ENCODE measurements around the gene HHEX. TPM values are rescaled to one million over a fixed set of nuclear protein-coding genes. Genes with fewer than 3 reads are reported as not detected.

HHEX gene
- total RNA-seq, 1 donor from 2014 or later, result not detected

- Mint-ChIP-seq H3K4me1 (ENCODE audit: low read depth, unreplicated experiment) (no peaks in the 10 kb centered on the region), H3K4me3 (ENCODE audit: unreplicated experiment) (no peak overlapping the region)
Observed at GRCh38 chr10:92667078-92667477, 22.7 kb upstream of the HHEX start.

GRCh38 chr10:92677708-92678107 lies 12.0 kb upstream of the HHEX start:
- Mint-ChIP-seq H3K9me3 (ENCODE audit: unreplicated experiment) (no peaks in the 10 kb centered on the region), H3K27me3 (ENCODE audit: unreplicated experiment) (peaks cover 4% of the 10 kb centered on the region), H3K4me1 (ENCODE audit: low read depth, unreplicated experiment) (no peaks in the 10 kb centered on the region), H3K4me3 (ENCODE audit: unreplicated experiment) (no peak overlapping the region), H3K27ac (ENCODE audit: unreplicated experiment) (no peak overlapping the region), H3K36me3 (ENCODE audit: unreplicated experiment) (peaks cover 9% of the 10 kb centered on the region)
- TF ChIP-seq CTCF (IDR thresholded peaks at IDR 0.05; ENCODE audit: partially characterized antibody, unreplicated experiment), result no peak
- DNase-seq, result no peak

More at GRCh38 chr10:92667078-92667477, 22.7 kb upstream of the HHEX start:
- no peak for DNase-seq
- H3K27ac Mint-ChIP-seq (ENCODE audit: unreplicated experiment), result no peak overlapping the region
- TF ChIP-seq CTCF (IDR thresholded peaks at IDR 0.05; ENCODE audit: partially characterized antibody, unreplicated experiment), result no peak
- H3K36me3 Mint-ChIP-seq (ENCODE audit: unreplicated experiment), result peaks cover 7% of the 10 kb centered on the region
- H3K27me3 Mint-ChIP-seq (ENCODE audit: unreplicated experiment), result peaks cover 2% of the 10 kb centered on the region
- peaks cover 3% of the 10 kb centered on the region for H3K9me3 Mint-ChIP-seq (ENCODE audit: unreplicated experiment)

GRCh38 chr10:92678206-92678605 lies 11.5 kb upstream of the HHEX start:
- peaks cover 4% of the 10 kb centered on the region for H3K27me3 Mint-ChIP-seq (ENCODE audit: unreplicated experiment)
- no peaks in the 10 kb centered on the region for H3K9me3 Mint-ChIP-seq (ENCODE audit: unreplicated experiment)
- no peaks in the 10 kb centered on the region for H3K4me1 Mint-ChIP-seq (ENCODE audit: low read depth, unreplicated experiment)
- no peak overlapping the region for H3K4me3 Mint-ChIP-seq (ENCODE audit: unreplicated experiment)
- no peak for TF ChIP-seq CTCF (IDR thresholded peaks at IDR 0.05; ENCODE audit: partially characterized antibody, unreplicated experiment)
- no peak for DNase-seq
- H3K36me3 Mint-ChIP-seq (ENCODE audit: unreplicated experiment), result peaks cover 8% of the 10 kb centered on the region
- H3K27ac Mint-ChIP-seq (ENCODE audit: unreplicated experiment), result no peak overlapping the region

- H3K27ac Mint-ChIP-seq (ENCODE audit: unreplicated experiment), result no peak overlapping the region
- H3K36me3 Mint-ChIP-seq (ENCODE audit: unreplicated experiment), result peaks cover 23% of the 10 kb centered on the region
- H3K27me3 Mint-ChIP-seq (ENCODE audit: unreplicated experiment), result peaks cover 3% of the 10 kb centered on the region
- no peaks in the 10 kb centered on the region for H3K4me1 Mint-ChIP-seq (ENCODE audit: low read depth, unreplicated experiment)
- peaks cover 6% of the 10 kb centered on the region for H3K9me3 Mint-ChIP-seq (ENCODE audit: unreplicated experiment)
- DNase-seq, result no peak
- H3K4me3 Mint-ChIP-seq (ENCODE audit: unreplicated experiment), result no peak overlapping the region
- TF ChIP-seq CTCF (IDR thresholded peaks at IDR 0.05; ENCODE audit: partially characterized antibody, unreplicated experiment), result no peak
Observed at GRCh38 chr10:92681306-92681834, 8.4 kb upstream of the HHEX start.

- peaks cover 28% of the 10 kb centered on the region for H3K27me3 Mint-ChIP-seq (ENCODE audit: unreplicated experiment)
Observed at GRCh38 chr10:92688573-92688926, 1.2 kb upstream of the HHEX start.

More at GRCh38 chr10:92688573-92688926, 1.2 kb upstream of the HHEX start:
- peaks cover 25% of the 10 kb centered on the region for H3K36me3 Mint-ChIP-seq (ENCODE audit: unreplicated experiment)
- peaks cover 14% of the 10 kb centered on the region for H3K9me3 Mint-ChIP-seq (ENCODE audit: unreplicated experiment)
- no peak overlapping the region for H3K27ac Mint-ChIP-seq (ENCODE audit: unreplicated experiment)
- peak overlapping the region; percentile 83 for H3K4me3 Mint-ChIP-seq (ENCODE audit: unreplicated experiment)
- H3K4me1 Mint-ChIP-seq (ENCODE audit: low read depth, unreplicated experiment), result peaks cover 5% of the 10 kb centered on the region
- TF ChIP-seq CTCF (IDR thresholded peaks at IDR 0.05; ENCODE audit: partially characterized antibody, unreplicated experiment), result no peak
- DNase-seq, result no peak
